Urothelium cell line (cell line): Measurements from ENCODE around the gene OR8D4.
"Not testable (repeated sequence)": the region's sequence is repeated elsewhere in the genome, so short reads cannot be mapped to it uniquely, and the experiment has no call there.

Source experiments
- DNase-seq: peaks from one replicate; pipeline ENCODE4 v3.0.0; 2011; ENCODE audit warnings: low spot score, mixed read lengths
- FAIRE-seq: peaks from 2 replicates; lab custom pipeline; 2011; peaks lifted over from hg19 to GRCh38; lab: Jason Lieb, UNC

The OR8D4 gene

DNA sequence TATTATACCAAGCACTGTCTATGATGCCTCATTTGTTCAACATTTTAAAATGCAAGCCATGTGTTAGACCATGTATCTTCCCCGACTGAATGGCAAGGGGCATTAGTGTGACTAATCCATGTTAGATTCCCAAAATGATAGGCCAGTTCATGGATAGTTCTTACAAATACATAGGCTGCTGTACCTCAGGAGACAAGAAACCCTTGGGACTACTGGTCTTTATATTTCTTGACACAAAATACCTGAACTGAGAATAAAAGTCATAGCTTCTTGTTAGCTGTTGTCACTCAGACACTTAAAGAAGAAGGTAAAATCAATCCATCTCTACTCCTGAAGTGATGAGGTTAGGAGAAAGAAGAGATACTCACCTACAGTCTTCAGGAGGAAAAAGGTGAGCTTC lies at the start of gene OR8D4:
OR8D4 (plus strand) TSS at position 301 of the 400 bp plus-strand sequence. CDS start 4,265 bp downstream, outside the sequence.
- DNase-seq (no peak), FAIRE-seq (no peak)

DNA sequence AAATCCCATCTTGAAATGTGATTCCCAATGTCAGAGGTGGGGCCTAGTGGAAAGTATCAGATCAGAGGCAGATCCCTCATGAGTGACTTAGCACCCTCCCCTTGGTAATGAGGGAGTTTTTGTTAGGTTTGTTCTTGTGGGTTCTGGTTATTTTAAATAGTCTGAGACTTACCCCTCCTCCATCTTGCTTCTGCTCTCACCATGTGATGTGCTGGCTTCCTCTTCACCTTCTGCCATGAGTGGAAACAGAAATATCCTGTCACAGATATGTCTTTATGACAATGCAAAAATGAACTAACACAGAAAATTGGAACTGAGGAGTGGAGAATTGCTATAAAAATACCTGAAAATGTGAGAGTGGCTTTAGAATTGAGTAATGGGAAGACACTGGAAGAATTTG lies 49.6 kb upstream of the OR8D4 start:
- FAIRE-seq (no peak), DNase-seq (no peak)

GRCh38 chr11:123853038-123853437 lies 48.9 kb upstream of the OR8D4 start:
- no peak for FAIRE-seq
- no peak for DNase-seq

GRCh38 chr11:123856444-123856843 lies 45.5 kb upstream of the OR8D4 start:
- DNase-seq (no peak), FAIRE-seq (no peak)

DNA sequence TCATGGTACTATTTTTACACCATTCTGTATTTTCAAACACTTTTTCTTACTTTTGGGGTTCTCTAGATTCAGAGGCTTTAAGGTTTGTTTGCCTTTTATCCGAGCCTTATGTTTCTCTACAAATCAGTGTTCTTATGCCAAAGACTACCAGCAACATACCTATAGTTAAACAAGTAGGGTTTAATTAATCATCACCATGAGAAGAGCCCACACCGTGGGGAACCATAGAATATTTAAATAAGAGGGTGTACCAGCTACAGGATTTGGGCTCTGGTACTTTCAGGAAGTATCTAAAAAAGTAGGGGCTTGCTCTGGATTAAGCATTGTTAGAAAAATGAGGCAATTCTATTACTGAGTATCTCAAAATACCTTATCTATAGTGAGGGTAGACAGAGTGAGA lies 42.2 kb upstream of the OR8D4 start:
- no peak for FAIRE-seq
- DNase-seq: no peak

GRCh38 chr11:123865293-123865692 lies 36.7 kb upstream of the OR8D4 start:
- FAIRE-seq, DNase-seq: not testable (repeated sequence)

DNA sequence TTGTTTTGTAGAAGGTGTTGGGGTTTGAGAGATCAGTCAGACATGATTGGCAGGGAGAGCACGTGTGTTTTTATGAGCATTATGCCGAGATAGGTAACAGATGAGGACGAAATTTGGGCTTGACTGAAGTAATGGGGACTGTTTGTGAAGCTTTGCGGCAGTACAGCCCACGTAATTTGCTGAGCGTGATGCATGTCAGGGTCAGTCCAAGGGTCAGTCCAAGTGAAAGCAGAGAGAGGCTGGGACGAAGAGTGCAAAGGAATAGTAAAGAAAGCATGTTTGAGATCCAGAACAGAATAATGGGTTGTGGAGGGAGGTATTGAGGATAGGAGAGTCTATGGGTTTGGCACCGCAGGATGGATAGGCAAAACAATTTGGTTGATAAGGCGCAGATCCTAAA lies 34.2 kb upstream of the OR8D4 start:
- not testable (repeated sequence) for DNase-seq, FAIRE-seq

GRCh38 chr11:123880912-123881311 lies 21.1 kb upstream of the OR8D4 start:
- FAIRE-seq: no peak

DNA sequence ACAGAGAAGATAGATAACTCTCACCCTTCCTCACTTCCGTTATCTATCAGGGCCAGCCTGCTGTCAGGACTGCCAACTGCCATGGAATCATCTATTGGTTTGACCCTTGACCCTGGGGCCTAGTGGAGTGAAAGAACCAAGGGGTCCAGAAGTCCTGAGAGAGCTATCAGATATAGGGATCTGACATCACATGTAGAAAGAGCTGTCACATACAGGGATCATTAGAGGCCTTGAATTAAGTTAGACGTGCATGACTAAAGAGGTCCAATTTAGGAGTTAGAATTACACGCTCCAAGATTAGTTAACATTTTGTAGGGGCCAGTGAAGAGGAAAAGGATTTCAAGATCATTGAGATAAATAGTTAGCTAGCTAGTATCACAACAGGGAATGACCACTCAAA lies 16.4 kb upstream of the OR8D4 start, which contains the start of gene TMEM225:
TMEM225 (minus strand) TSS at position 101 of the 400 bp plus-strand sequence. CDS start 245 bp downstream, outside the sequence.
- FAIRE-seq: no peak
- no peak for DNase-seq

More at GRCh38 chr11:123880912-123881311, 21.1 kb upstream of the OR8D4 start:
- no peak for DNase-seq

- no peak for DNase-seq
- no peak for FAIRE-seq
Measured at GRCh38 chr11:123892031-123892430, 9.9 kb upstream of the OR8D4 start.

DNA sequence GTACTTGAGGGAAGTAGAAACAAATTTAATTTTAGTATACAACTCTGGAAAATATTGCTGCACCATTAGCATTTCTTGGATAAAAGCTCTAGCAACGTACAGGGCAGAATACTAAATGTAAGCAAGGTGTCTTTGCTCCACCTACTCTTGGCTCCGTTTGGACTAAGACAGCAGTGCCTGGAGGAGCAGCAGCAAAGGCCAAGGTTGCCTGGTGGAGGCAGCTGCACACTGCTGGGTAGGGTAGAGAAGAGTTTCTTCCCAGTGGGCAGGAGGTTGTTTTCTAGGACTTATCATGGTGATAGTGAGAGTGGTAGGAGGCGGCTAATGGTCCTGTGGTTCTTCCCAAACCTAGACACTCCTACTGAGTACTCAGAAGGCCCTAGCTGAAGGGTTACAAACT lies 2.2 kb upstream of the OR8D4 start:
- FAIRE-seq (no peak), DNase-seq (no peak)

- no peak for FAIRE-seq
- no peak for DNase-seq
Measured at GRCh38 chr11:123903932-123904331, 2.0 kb downstream of the OR8D4 start.

GRCh38 chr11:123904932-123905331 lies 3.0 kb downstream of the OR8D4 start:
- FAIRE-seq (no peak), DNase-seq (no peak)

DNA sequence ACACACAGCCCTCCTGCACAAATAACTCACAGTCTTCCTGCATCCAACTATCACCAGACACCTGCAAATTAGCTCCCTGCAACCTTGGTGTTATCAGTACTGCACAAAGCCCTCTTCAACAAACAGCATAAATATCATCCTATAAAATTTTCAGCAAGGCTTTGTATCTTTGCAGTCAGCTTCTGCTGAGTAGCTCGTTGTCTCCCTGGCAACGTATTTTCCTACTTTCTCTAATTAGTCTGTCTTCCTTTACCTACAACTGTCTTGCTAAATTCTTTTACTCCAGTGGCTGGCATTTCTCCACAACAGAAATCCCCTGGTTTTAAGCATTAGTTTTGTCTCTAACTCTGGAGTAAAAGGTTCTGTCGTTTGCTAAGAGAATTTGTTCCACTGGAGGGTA lies 3.9 kb downstream of the OR8D4 start:
- FAIRE-seq: no peak
- no peak for DNase-seq

DNA sequence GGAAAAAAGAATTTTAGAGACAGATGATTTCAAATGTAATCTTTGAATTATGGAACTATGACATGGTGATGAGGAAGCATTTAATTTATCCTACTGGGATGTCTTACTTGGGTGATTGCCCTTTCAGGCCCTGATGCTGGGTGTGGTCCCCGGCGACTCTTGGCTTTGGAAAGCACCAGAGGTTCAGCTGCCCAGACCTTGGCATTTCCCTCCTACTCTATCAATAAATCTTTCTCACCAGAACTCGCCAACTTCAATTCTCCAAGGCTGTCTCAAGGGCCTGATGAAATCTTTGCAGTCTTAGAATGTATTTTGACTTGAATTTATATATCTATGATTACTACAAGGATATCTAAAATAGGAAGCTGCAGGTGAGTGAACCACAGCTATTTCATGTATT lies 19.0 kb downstream of the OR8D4 start:
- DNase-seq: no peak
- FAIRE-seq: no peak

DNA sequence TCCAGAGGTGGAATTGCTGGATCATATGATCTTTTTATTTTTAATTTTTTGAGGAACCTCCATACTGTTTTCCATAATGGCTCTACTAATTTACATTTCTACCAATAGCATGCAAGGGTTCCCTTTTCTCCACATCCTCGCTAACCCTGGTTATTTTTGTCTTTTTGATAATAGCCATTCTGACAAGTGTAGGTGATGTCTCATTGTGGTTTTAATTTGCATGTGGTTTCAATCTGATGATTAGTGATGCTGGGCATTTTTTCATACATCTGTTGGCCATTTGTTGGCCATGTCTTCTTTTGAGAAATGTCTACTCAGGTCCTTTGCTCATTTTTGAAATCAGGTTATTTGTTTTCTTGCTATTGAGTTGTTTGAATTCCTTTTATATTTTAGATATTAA lies 22.1 kb downstream of the OR8D4 start:
- FAIRE-seq (no peak), DNase-seq (no peak)

DNA sequence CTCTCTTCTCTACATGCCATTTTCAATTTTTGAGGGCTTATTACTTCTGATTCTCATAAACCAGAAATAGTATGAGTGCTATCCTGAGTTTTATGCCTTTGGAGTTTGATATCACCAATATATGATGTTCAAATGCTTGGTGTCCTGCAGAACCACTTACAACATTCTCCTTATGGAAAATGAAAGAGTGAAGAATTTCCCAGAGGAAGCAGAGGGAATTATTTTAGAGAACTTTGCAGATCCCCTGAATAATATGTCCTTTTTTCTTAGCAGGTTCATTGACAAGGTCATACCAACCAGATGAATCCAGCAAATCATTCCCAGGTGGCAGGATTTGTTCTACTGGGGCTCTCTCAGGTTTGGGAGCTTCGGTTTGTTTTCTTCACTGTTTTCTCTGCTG lies 37.4 kb downstream of the OR8D4 start, which contains the start of gene OR4D5:
OR4D5 (plus strand) TSS at position 301 of the 400 bp plus-strand sequence; CDS start at position 301, 0 bp downstream.
- no peak for FAIRE-seq
- no peak for DNase-seq

DNA sequence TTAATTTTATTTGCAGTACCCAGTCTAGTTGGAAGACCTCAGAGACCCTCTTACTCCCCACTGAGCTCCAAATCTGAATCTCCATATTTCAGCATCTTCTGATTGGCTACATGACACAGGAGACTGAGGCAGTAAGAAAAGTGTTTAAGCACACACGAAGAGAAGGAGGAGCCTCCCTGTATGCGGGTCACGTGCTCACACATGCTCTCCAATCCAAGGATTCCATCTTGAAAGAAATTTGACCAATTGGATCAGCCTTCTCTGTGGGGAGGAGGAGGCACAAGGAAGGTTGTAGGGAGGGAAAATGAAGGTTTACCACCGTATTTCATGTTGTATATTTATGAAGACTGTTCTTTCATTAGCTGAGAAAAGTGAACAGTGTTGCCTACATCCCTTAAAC lies 40.4 kb downstream of the OR8D4 start:
- DNase-seq: no peak
- FAIRE-seq: no peak

DNA sequence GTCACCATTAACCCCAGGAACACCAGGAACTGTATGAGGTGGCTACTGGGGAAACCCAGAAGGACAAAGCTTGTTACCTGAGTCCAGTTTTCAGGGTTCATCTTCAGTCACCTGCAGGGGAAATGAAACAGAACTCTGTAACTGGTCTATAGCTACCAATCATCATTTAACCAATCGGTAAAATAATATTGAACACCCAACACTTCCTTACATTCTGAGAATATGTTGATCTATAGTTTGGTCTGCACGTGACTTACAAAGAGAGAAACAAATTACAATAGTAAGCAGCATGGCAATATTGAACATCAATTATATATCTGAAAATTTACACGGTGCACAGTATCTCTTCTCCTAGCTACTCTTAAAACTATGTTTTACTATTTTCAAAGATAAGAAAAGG lies 41.8 kb downstream of the OR8D4 start, which contains the start of gene OR6T1:
OR6T1 (minus strand) TSS at position 101 of the 400 bp plus-strand sequence; CDS start at position 101, 0 bp downstream.
- DNase-seq (no peak), FAIRE-seq (no peak)

- FAIRE-seq: no peak
Measured at GRCh38 chr11:123945132-123945531, 43.2 kb downstream of the OR8D4 start.

GRCh38 chr11:123956752-123957151 lies 54.8 kb downstream of the OR8D4 start:
- DNase-seq: no peak
- FAIRE-seq: no peak

More at GRCh38 chr11:123945132-123945531, 43.2 kb downstream of the OR8D4 start:
- DNase-seq: no peak
